Colonic mucosa (tissue), 4 donors: ENCODE measurements around the gene SLC16A13. TPM values are rescaled to one million over a fixed set of nuclear protein-coding genes. Genes with fewer than 3 reads are reported as not detected.
A peak's percentile ranks its signal among the peaks of the same experiment; 100 is the strongest.

ENCODE experiments used
- DNase-seq: peaks from one replicate; pipeline ENCODE4 v3.0.0-alpha.2; 2020
- H3K27ac ChIP-seq: fragments of 200-600 bp; one replicate; pipeline ENCODE4 v1.8.0; 2021
- H3K27me3 ChIP-seq: fragments of 200-600 bp; one replicate; pipeline ENCODE4 v1.8.0; 2021
- H3K36me3 ChIP-seq: fragments of 200-600 bp; one replicate; pipeline ENCODE4 v1.8.0; 2021
- H3K4me1 ChIP-seq: fragments of 200-600 bp; one replicate; pipeline ENCODE4 v1.8.0; 2021; ENCODE audit warnings: mild to moderate bottlenecking
- H3K4me3 ChIP-seq: fragments of 200-600 bp; one replicate; pipeline ENCODE4 v1.8.0; 2021
- H3K9ac ChIP-seq, 2 donors: one replicate each; pipeline ENCODE4 v1.7.0; 2013; ENCODE audit warnings: control low read depth in 2 of 2, low read depth in 2 of 2, low read length in 2 of 2
- H3K9me3 ChIP-seq: fragments of 200-600 bp; one replicate; pipeline ENCODE4 v1.8.0; 2021
- CTCF ChIP-seq: fragments of 200-600 bp; IDR thresholded peaks from one replicate; pipeline ENCODE4 v1.8.0; 2022; ENCODE audit warnings: antibody characterized with exemption, mild to moderate bottlenecking
- intact Hi-C: fragments of 100-400 bp; cut with DNase I; formaldehyde crosslinking; loops from one replicate; pipeline ENCODE4 v1.14.1; 2022
- total RNA-seq, 2 donors: library from RNA; stranded (reverse); fragmentation: NEBNext Ultra II Directional in 1 of 2; extraction: Animal tissue kit (Norgen Biotek cat#: 25700) in 1 of 2; gene quantifications; one replicate each; pipeline ENCODE4 v1.2.1, GENCODE V29; 2021
- donor health status: healthy.
- donor health status: DM: no; HTN: no; CAD: no.
- donor health status: DM: no; HTN: no; CAD: no.

SLC16A13 gene
- total RNA-seq, 2 donors from 2014 or later: 11.0 to 13.9 TPM

DNA sequence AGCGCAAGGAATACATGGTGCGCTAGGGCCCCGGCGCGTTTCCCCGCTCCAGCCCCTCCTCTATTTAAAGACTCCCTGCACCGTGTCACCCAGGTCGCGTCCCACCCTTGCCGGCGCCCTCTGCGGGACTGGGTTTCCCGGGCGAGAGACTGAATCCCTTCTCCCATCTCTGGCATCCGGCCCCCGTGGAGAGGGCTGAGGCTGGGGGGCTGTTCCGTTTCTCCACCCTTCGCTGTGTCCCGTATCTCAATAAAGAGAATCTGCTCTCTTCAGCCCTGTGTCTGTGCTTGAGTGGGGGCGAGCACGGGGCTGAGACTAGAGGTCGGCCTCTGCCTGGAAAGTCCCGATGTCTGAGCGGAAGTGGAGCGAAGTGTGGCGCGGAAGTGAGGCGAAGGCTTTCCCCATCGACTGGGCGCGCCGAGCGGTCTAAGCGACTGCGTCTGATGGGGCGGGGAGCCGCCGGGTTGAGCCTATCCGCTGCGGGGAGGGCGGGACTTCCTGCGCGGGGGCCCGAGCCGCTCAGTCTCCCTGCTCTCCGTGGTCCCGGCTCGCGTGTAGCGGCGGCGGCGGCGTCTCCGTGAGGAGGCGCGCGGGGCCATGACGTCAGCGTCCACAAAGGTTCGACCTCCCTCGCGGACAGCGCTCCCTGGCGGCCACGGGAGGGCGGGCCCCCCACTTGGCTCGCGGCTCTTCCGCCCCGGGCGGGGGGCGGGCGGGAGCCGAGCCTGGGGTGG is 21.4 kb upstream of the SLC16A13 start:
- H3K36me3 ChIP-seq: no peaks in the 10 kb centered on the region
- TF ChIP-seq CTCF: peak; percentile 71
- intact Hi-C loops: no loop called here
- peak; percentile 96 for DNase-seq
- H3K9me3 ChIP-seq: no peaks in the 10 kb centered on the region
- H3K27me3 ChIP-seq: no peaks in the 10 kb centered on the region
- H3K4me1 ChIP-seq: peaks cover 9% of the 10 kb centered on the region
- peak overlapping the region; percentile 94 to 95 for H3K9ac ChIP-seq
- H3K27ac ChIP-seq: peak overlapping the region; percentile 95
- H3K4me3 ChIP-seq: peak overlapping the region; percentile 86

DNA sequence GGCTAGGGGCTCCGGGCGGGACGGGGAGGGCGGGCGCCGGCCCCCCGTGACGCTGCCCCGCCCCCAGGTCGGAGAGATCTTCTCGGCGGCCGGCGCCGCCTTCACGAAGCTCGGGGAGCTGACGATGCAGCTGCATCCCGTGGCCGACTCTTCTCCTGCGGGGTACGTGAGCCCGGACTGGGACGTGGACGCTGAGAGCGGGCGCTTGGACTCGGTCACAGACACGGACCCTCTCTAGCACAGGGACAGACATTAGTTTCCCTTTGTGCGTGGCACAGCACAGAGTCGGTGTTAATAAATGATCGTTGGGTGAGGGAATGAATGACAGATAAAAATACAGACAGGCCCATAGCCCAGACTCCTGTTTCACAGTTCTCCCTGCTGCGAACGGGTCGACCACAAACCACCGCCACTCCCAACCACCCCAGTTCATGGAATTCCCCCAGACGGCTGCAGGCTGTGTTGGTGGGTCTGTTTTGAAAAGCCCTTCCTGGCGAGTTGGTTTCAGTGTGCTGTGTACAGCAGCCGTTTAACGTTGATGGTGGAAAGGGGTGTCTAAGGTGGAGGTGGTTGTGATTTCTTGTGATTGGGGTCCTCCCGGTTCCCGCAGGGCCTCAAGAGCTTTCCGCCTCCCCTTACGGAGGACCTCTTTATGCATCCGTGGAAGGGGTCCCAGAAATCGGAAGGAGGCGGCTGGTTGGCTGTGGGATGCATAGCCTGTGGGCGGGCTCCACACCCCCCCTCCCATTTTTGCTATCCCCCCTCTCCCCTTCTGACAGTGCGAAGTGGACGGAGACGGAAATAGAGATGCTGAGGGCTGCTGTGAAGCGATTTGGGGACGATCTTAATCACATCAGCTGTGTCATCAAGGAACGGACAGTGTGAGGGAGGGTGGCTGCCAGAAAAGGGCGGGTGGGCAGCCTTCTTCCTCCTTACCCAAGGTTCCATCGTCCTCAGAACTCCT is 20.5 kb upstream of the SLC16A13 start:
- Histone ChIP-seq H3K27me3 (no peaks in the 10 kb centered on the region), H3K36me3 (no peaks in the 10 kb centered on the region), H3K4me1 (peaks cover 9% of the 10 kb centered on the region), H3K4me3 (peak overlapping the region; percentile 86), H3K27ac (peak overlapping the region; percentile 95), H3K9ac (peak overlapping the region; percentile 93 to 94), H3K9me3 (no peaks in the 10 kb centered on the region)
- DNase-seq: peak; percentile 45
- intact Hi-C loops: no loop called here
- peak; percentile 30 for TF ChIP-seq CTCF

GRCh38 chr17:7016418-7016817 is 19.4 kb upstream of the SLC16A13 start:
- no peaks in the 10 kb centered on the region for H3K36me3 ChIP-seq
- H3K9me3 ChIP-seq: no peaks in the 10 kb centered on the region
- intact Hi-C loops: no loop called here
- H3K27ac ChIP-seq: peak overlapping the region; percentile 95
- DNase-seq: no peak
- peak overlapping the region in 1 of 2 donors; percentile 21 for H3K9ac ChIP-seq
- H3K4me1 ChIP-seq: peaks cover 3% of the 10 kb centered on the region
- no peak for TF ChIP-seq CTCF
- H3K4me3 ChIP-seq: no peak overlapping the region
- no peaks in the 10 kb centered on the region for H3K27me3 ChIP-seq

DNA sequence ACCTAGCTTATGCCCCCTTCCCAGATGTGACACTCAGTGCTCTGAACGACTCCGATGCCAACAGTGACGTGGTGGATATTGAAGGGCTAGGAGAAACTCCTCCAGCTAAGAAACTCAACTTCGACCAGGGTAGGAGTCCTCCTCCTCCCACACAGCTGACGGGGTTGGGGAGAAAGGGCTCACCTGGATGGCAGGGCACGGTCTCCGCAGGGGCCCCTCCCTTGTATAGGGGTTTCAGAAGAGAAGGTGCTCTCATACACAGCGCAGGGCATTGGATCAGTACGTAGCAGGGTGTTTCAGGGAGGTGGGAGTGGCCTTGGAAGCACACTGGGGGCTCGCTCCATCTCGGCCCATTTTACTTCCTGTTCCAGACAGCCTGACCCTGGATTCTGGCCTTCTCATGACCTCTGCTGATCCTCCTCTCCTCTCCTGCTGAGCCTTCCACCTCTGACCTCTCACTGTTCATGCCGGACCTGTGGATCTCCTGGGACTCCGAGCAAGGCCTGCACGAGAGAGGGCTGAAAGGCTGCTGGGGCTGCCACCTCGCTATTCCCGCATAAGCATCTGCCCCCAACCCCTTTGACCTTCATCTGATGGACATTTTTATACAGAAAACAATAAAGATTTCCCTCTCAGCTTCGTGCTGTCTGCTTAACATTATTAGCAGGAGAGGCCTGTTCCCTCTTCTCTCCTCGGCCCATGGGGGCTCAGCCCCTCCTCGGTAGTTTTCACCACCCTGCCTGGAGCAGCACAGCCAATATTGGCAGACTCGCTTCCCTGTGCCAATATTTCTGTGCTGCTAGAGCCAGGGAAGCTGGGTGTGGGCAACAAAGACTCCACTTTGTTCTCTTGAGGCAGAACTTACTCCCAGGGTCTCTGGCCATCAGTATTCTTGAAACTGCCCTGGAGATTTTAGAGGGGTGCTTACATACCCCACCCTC is 18.7 kb upstream of the SLC16A13 start:
- TF ChIP-seq CTCF: no peak
- no peak for DNase-seq
- Histone ChIP-seq H3K27me3 (no peaks in the 10 kb centered on the region), H3K27ac (peak overlapping the region; percentile 57), H3K36me3 (no peaks in the 10 kb centered on the region), H3K9ac (peak overlapping the region; percentile 21 to 37), H3K9me3 (no peaks in the 10 kb centered on the region), H3K4me3 (no peak overlapping the region), H3K4me1 (no peaks in the 10 kb centered on the region)
- intact Hi-C loops: no loop called here

- Histone ChIP-seq H3K9me3 (no peaks in the 10 kb centered on the region), H3K4me1 (no peaks in the 10 kb centered on the region), H3K36me3 (no peaks in the 10 kb centered on the region), H3K27ac (peak overlapping the region; percentile 57), H3K27me3 (no peaks in the 10 kb centered on the region), H3K9ac (peak overlapping the region in 1 of 2 donors; percentile 67), H3K4me3 (no peak overlapping the region)
- intact Hi-C loops: no loop called here
- no peak for TF ChIP-seq CTCF
- DNase-seq: no peak
Observed at GRCh38 chr17:7017827-7018200, 18.0 kb upstream of the SLC16A13 start.
